SK-N-SH (cell line): ENCODE measurements around the gene SLC8A1.

Experiments used
- CTCF ChIP-seq: fragments of 200-600 bp; sonication (generic); IDR thresholded peaks from 2 replicates; pipeline ENCODE4 v1.6.1; 2017; ENCODE audit warnings: antibody characterized with exemption, mild to moderate bottlenecking, moderate library complexity
- EZH2phosphoT487 ChIP-seq: fragments of 200-600 bp; sonication (generic); IDR thresholded peaks from 2 replicates; pipeline ENCODE4 v1.6.1; 2017; ENCODE audit warnings: low read depth, mixed run types, mild to moderate bottlenecking, antibody characterized with exemption, moderate library complexity, borderline replicate concordance
- MAX ChIP-seq: IDR thresholded peaks from 2 replicates; pipeline ENCODE4 v1.4.0; 2012; ENCODE audit warnings: low read depth
- REST ChIP-seq: IDR thresholded peaks from 2 replicates; pipeline ENCODE4 v1.6.1; 2012; ENCODE audit warnings: mild to moderate bottlenecking, low read depth, low read length, moderate library complexity

- TF ChIP-seq EZH2phosphoT487 = no peak
- TF ChIP-seq MAX = no peak
- no peak for TF ChIP-seq CTCF
- no peak for TF ChIP-seq REST
These were observed 141.6 kb downstream of the SLC8A1 start for GRCh38 chr2:40310303-40310702.
